ENCODE data around the gene PDIA6. TPM values are rescaled to one million over a fixed set of nuclear protein-coding genes. Genes with fewer than 3 reads are reported as not detected.

The PDIA6 gene
- total and polyA plus RNA-seq, 2 donors (not counting 3 experiments of a cell fraction or from before 2014, with no cell fraction given), result 335 to 424 TPM

GRCh38 chr2:10770956-10771750 lies 41.4 kb downstream of the PDIA6 start:
- CTCF ChIA-PET, result no interaction called here
- no peak for FAIRE-seq
- dilution Hi-C loops (cut with MboI; ENCODE audit: extremely low pct_ligation_motif_present, low sequenced_read_pairs), result no loop called here

More at GRCh38 chr2:10770956-10771750, 41.4 kb downstream of the PDIA6 start:
- Histone ChIP-seq H3K27ac (ENCODE audit: insufficient read depth, low read depth, low read length) (no peak overlapping the region), H3K9ac (replicated peaks; ENCODE audit: extremely low read depth, insufficient read depth, low read length) (no peak overlapping the region), H3K4me1 (ENCODE audit: control insufficient read depth, extremely low read depth, insufficient read depth, low read length) (no peaks in the 10 kb centered on the region), H2AFZ (ENCODE audit: low read depth, low read length) (no peak overlapping the region), H3K9me3 (replicated peaks; ENCODE audit: control insufficient read depth, insufficient read depth, low read length) (no peaks in the 10 kb centered on the region), H3K79me2 (ENCODE audit: control insufficient read depth, insufficient read depth, low read length) (no peaks in the 10 kb centered on the region), H3K4me2 (ENCODE audit: insufficient read depth, low read length) (no peak overlapping the region), H3K4me3 (replicated peaks in 1 of 3; ENCODE audit: insufficient read depth in 1 of 3, low read depth in 1 of 3, low read length in 3 of 3) (no peak overlapping the region), H3K9me1 (replicated peaks; ENCODE audit: control insufficient read depth, extremely low read depth, insufficient read depth, low read length) (no peaks in the 10 kb centered on the region), H3K27me3 (ENCODE audit: control insufficient read depth in 2 of 2, insufficient read depth in 2 of 2, low read length in 2 of 2) (no peaks in the 10 kb centered on the region), H4K20me1 (replicated peaks; ENCODE audit: control insufficient read depth, extremely low read depth, insufficient read depth, low read length) (no peaks in the 10 kb centered on the region), H3K36me3 (ENCODE audit: control insufficient read depth in 2 of 2, extremely low read depth in 1 of 2, insufficient read depth in 2 of 2, low read length in 2 of 2) (no peaks in the 10 kb centered on the region)
- POLR2A ChIA-PET, result no interaction called here
- DNase-seq (ENCODE audit: low read depth, low spot score), result no peak
- no TSS peak for BruUV-seq (replicated peaks)
- TF ChIP-seq POLR2A (IDR thresholded peaks at IDR 0.05; ENCODE audit: low read depth, low read length) (no peak), GATA2 (IDR thresholded peaks at IDR 0.05; ENCODE audit: insufficient read depth, insufficient read length, low read depth, low read length) (no peak), EZH2 (IDR thresholded peaks at IDR 0.05; ENCODE audit: borderline replicate concordance, low read depth, low read length, severe bottlenecking) (no peak), FOS (IDR thresholded peaks at IDR 0.05; ENCODE audit: borderline replicate concordance, insufficient read depth, low read length) (no peak), POLR2AphosphoS5 (IDR thresholded peaks at IDR 0.05; ENCODE audit: insufficient read depth, low read depth, low read length) (no peak), CTCF (IDR thresholded peaks at IDR 0.05; ENCODE audit: extremely low read depth in 1 of 2, insufficient read depth in 1 of 2, low read depth in 1 of 2, low read length in 2 of 2) (no peak), JUN (IDR thresholded peaks at IDR 0.05; ENCODE audit: borderline replicate concordance, insufficient read depth, insufficient read length, low read depth) (no peak), MAX (IDR thresholded peaks at IDR 0.05; ENCODE audit: insufficient read depth, insufficient read length) (no peak), MYC (IDR thresholded peaks at IDR 0.05; ENCODE audit: low read depth, low read length) (no peak)
- intact Hi-C loops (cut with micrococcal nuclease), result no loop called here

Data from endothelial cell of umbilical vein (primary cell).